GM18951 (cell line): Measurements from ENCODE around the gene MAGI1.

Experiments
- POLR2A ChIP-seq: IDR thresholded peaks from 4 replicates; pipeline ENCODE4 v1.6.1; 2011; ENCODE audit warnings: mild to moderate bottlenecking; ENCODE audit not compliant: insufficient read length, insufficient read depth; ENCODE audit errors: extremely low read depth
- in situ Hi-C: fragments of 300-500 bp; cut with MboI; formaldehyde crosslinking; loops from one replicate; pipeline ENCODE4 v1.12.0; 2022; ENCODE audit warnings: low sequenced_read_pairs, mixed read lengths, inconsistent platforms; ENCODE audit not compliant: unreplicated experiment

MAGI1 gene

GRCh38 chr3:65950340-65951326, 88.1 kb downstream of the MAGI1 start:
- TF ChIP-seq POLR2A, result no peak
- in situ Hi-C loops, result no loop called here

DNA sequence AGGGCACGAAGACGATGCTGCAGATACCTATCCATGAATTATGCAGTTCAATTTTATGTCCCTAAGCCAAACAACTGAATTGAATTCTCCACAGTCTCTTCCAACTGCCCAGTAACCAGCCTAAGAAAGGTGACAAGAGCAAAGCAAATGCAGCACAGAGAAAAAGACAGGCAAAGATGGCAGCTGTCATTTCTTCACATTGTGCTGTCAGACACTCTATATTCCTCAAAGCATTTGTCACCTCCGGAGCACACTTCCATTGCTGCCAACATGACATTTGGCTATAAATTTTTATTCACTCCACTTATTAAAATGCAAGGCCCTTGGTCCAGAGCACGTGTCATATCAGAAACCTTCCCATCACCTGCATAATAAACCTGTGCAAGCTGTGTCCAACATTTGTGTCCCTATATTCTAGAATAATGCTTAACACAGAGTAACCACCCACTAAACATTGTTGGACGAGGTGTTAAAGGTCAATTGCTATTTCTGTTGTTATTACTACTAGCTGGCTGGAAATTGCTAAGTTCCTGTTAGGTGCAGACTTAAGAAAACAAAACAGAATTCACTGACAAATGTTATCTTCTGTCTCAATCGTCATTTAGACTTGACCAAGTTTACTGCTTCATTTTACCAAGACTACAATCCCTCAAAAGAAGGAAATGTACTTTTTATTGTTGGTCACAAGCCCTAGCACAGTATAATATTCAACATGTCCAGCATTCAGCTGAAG, 89.7 kb downstream of the MAGI1 start:
- in situ Hi-C loops, result no loop called here
- TF ChIP-seq POLR2A, result no peak

DNA sequence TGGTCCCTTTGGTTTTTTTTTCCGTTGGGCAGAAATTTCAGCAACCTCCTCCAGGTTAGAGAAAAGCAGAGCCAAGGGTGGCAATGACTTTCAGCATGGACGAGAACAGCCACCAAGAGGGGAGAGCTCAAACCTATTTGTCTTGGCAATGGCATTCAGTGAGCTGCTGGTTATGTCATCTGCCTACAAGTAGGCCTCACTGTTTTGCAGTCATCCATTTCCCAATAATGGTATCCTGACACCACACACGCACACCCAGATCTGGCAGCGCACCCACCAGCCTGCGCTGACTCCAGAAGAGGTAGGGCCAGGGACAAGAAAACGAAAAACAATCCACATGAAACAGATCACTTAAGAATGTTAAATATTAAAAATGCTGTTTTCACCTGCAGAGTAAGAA, 92.3 kb downstream of the MAGI1 start:
- in situ Hi-C loops, result no loop called here
- no peak for TF ChIP-seq POLR2A

GRCh38 chr3:65945953-65946352, 92.8 kb downstream of the MAGI1 start:
- no peak for TF ChIP-seq POLR2A
- in situ Hi-C loops, result no loop called here

DNA sequence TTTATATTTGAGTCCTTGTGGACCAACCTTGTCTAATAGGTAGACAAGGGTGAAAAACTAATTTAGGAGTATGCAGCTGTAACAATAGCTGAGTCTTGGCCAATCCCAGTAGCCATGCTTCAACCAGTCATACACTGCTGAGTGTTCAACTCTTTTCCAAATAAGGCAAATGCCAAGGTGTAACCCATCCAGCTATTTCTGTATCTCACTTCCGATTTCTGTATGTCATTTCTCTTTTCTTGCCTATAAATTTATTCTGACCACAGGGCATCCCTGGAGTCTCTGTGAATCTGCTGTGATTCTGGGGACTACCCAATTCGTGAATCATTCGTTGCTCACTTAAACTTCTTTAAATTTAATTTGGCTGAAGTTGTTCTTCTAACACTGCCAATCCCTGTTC, 93.2 kb downstream of the MAGI1 start:
- in situ Hi-C loops, result no loop called here
- TF ChIP-seq POLR2A, result no peak

- in situ Hi-C loops, result no loop called here
- TF ChIP-seq POLR2A, result no peak
These were observed 94.5 kb downstream of the MAGI1 start for GRCh38 chr3:65944252-65944651.

- in situ Hi-C loops, result no loop called here
- TF ChIP-seq POLR2A, result no peak
These were observed 98.9 kb downstream of the MAGI1 start for GRCh38 chr3:65939801-65940246.

DNA sequence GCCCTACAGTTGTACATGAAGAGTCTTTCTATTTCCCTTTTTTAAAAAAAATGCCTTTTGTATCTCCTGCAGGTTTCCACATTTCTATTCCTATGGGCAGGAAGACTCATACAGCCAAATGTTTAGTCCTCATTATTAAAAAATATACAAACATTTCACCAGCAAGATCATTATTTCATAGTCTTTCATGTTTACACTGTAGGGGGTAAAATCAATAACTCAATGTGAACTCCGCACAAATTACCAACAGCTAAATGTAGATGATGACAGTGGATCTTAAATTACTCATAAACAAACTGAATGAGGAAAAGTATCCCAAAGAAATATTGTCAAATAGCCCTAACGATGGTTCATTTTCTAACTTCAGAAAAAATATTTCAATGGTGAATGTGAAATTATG, 99.5 kb downstream of the MAGI1 start:
- in situ Hi-C loops, result no loop called here
- no peak for TF ChIP-seq POLR2A

DNA sequence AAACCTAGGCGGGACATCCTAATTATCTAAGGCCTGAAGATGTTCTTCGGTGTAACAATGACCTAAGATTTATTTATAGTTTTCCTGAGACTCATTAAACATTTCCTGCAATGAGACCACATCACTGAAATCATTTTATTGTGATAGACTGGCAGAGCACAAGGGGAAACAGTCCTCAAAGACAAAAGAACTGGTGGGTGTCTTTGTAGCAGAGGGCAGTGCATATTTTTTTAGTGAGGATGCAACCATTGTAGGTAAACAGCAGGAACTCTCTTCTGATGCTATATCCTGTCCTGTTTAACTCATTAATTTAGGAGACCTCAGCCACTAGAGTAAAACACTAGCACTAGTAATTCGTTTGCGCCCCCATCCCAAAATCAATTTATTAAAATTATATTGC, 100.0 kb downstream of the MAGI1 start:
- in situ Hi-C loops, result no loop called here

DNA sequence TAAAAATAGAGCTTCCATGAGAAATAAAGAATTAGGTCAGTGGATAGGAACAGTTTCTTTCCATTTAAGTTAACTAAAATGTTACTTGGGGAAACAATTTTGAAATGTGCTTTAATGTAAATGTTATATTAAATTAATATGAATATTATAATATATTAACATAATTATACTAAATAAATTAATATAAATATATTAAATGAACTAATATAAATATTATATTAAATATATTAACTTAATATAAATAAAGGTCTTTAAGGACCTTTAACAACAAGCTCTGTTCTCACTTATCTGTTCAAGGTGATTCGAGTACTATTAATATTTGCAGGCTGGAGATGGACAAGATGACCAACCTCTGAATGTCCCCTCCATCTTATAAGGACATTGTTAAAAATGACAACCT, 100.6 kb downstream of the MAGI1 start:
- in situ Hi-C loops, result no loop called here
- TF ChIP-seq POLR2A, result no peak

More for the DNA sequence above, 100.0 kb downstream of the MAGI1 start:
- TF ChIP-seq POLR2A, result no peak

DNA sequence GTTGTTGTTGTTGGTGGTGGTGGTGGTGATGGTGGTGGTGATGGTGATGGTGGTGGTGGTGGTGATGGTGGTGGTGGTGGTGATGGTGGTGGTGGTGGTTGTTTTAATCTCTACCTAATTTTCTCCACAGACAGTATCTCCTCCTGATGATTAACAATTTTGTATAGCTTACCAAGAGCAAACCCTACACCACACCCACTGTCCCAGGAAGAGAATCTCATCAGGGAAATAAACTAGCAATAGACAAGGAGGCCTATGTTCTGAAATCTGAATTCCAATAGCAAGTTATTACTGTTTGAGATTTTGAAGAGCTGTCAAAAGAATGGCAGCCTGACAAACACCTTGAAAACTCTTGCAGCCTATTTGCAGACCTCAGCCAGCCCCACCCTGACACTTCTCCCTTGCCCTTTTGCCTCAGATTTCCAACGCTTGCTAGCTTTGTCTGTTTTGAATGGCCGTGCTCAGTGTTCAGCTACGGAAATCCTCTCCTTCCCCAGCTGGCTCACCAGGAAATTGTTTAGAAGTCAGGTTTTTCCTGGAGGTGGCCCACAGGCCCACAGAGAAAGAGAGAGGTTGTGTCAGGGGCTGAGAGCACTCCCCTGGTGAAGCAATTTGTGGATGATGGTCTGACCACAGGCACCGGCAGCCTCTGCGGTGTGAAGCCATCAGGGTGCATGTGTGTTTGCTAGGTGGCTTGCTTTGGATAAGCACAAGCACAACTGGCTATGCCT, 101.6 kb downstream of the MAGI1 start:
- TF ChIP-seq POLR2A, result no peak

GRCh38 chr3:65935724-65936123, 103.0 kb downstream of the MAGI1 start:
- no peak for TF ChIP-seq POLR2A
- in situ Hi-C loops, result no loop called here

More for the DNA sequence above, 101.6 kb downstream of the MAGI1 start:
- in situ Hi-C loops, result no loop called here

DNA sequence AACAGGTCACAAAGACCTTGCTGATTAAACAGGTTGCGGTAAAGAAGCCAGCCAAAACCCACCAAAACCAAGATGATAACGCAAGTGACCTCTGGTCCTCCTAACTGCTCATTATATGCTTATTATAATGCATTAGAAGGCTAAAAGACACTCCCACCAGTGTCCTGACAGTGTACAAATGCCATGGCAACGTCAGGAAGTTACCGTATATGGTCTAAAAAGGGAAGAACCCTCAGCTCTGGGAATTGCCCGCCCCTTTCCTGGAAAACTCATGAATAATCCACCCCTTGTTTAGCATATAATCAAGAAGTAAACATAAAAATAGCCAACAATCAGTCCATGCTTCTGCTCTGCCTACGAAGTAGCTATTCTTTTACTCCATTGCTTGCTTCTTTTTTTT, 108.1 kb downstream of the MAGI1 start:
- no peak for TF ChIP-seq POLR2A
- in situ Hi-C loops, result no loop called here
